GM21619 (cell line): ENCODE data around the gene ADAD2.

ENCODE experiments used
- ATAC-seq: cut with Tn5 transposase; IDR thresholded peaks from one replicate; pipeline ENCODE4 v1.9.1; 2021; ENCODE audit not compliant: unreplicated experiment

Gene ADAD2

GRCh38 chr16:84244728-84245127, 53.8 kb downstream of the ADAD2 start:
- no peak for ATAC-seq

- no peak for ATAC-seq
Measured at GRCh38 chr16:84245956-84246678, 55.2 kb downstream of the ADAD2 start.

GRCh38 chr16:84246679-84247077, 55.7 kb downstream of the ADAD2 start:
- ATAC-seq, result no peak
